HepG2 (cell line): ENCODE results near the gene TNFSF13. TPM values are rescaled to one million over a fixed set of nuclear protein-coding genes. Genes with fewer than 3 reads are reported as not detected.
A peak's percentile ranks its signal among the peaks of the same experiment; 100 is the strongest.

Source experiments
- ATAC-seq: fragments of 200-7000 bp; cut with Tn5 transposase; 3 replicates; pipeline ENCODE4 v1.9.1; 2020; ENCODE audit warnings: mild to moderate bottlenecking, moderate library complexity
- BruUV-seq: library from RNA; stranded (reverse); fragments of 400-500 nt; replicated peaks from 2 replicates; lab custom pipeline; 2021; lab: Mats Ljungman, UMichigan
- CTCF ChIA-PET: fragments of 300-600 bp; formaldehyde crosslinking; extraction: SDS; loops from one replicate; lab custom pipeline; 2021; ENCODE audit warnings: low total read pairs, inconsistent platforms, low intra/inter-chr PET ratio; lab: Yijun Ruan, JAX
- POLR2A ChIA-PET: fragments of 350-600 bp; sonication (Branson Sonifier 250); formaldehyde crosslinking; loops from one replicate; lab custom pipeline; 2020; ENCODE audit warnings: antibody characterized with exemption, inconsistent platforms; lab: Yijun Ruan, JAX
- DNase-seq: peaks from one replicate; pipeline ENCODE4 v3.0.0-alpha.2; 2015; ENCODE audit warnings: low spot score
- FAIRE-seq: peaks from 3 replicates; lab custom pipeline; 2011; peaks lifted over from hg19 to GRCh38; lab: Jason Lieb, UNC
- H2AFZ ChIP-seq: one replicate; pipeline ENCODE4 v1.6.1; 2011; ENCODE audit warnings: low read length, inconsistent platforms
- H3K27ac ChIP-seq: fragments of 300-600 bp; 3 replicates; pipeline ENCODE4 v1.8.0; 2011; ENCODE audit warnings: mixed run types, mild to moderate bottlenecking, mixed read lengths, low read length, inconsistent platforms; ENCODE audit not compliant: insufficient read depth; ENCODE audit errors: extremely low read length
- H3K27me3 ChIP-seq, 2 experiments: fragments of 200-600 bp in 1 of 2; 2 replicates in 1 of 2; 3 replicates in 1 of 2; pipeline versions ENCODE4 v1.6.0 to v1.8.0; 2011; ENCODE audit warnings: low read length in 2 of 2, mild to moderate bottlenecking in 2 of 2, moderate library complexity in 2 of 2, inconsistent platforms in 1 of 2; ENCODE audit not compliant: insufficient read depth in 2 of 2, control insufficient read depth in 1 of 2
- H3K36me3 ChIP-seq, 2 experiments: fragments of 200-600 bp in 1 of 2; replicated peaks in 1 of 2; 2 replicates in 1 of 2; 3 replicates in 1 of 2; pipeline versions ENCODE4 v1.5.1 to v1.8.0; 2011; ENCODE audit warnings: low read length in 2 of 2, inconsistent platforms in 1 of 2; ENCODE audit not compliant: insufficient read depth in 2 of 2, control insufficient read depth in 1 of 2
- H3K4me1 ChIP-seq: 2 replicates; pipeline ENCODE4 v1.5.1; 2012; ENCODE audit warnings: low read length, inconsistent platforms; ENCODE audit not compliant: insufficient read depth
- H3K4me2 ChIP-seq: 2 replicates; pipeline ENCODE4 v1.6.0; 2011; ENCODE audit warnings: low read depth, low read length, inconsistent platforms
- H3K4me3 ChIP-seq, 3 experiments: fragments of 200-600 bp in 1 of 3; sonication (generic), shearing (Covaris generic) in 1 of 3; replicated peaks in 1 of 3; 2 replicates each; pipeline ENCODE4 v1.5.1; 2011 to 2016; ENCODE audit warnings: low read length in 3 of 3, inconsistent platforms in 2 of 3, low read depth in 2 of 3, mild to moderate bottlenecking in 2 of 3, control low read depth in 1 of 3, mixed read lengths in 1 of 3; ENCODE audit not compliant: insufficient read depth in 1 of 3
- H3K79me2 ChIP-seq: one replicate; pipeline ENCODE4 v1.6.1; 2011; ENCODE audit warnings: low read length, inconsistent platforms; ENCODE audit not compliant: insufficient read depth
- H3K9ac ChIP-seq: 2 replicates; pipeline ENCODE4 v1.6.0; 2011; ENCODE audit warnings: mild to moderate bottlenecking, low read depth, low read length, inconsistent platforms; ENCODE audit not compliant: insufficient read depth
- H3K9me3 ChIP-seq: 2 replicates; pipeline ENCODE4 v1.5.1; 2012; ENCODE audit warnings: mild to moderate bottlenecking, low read length
- H4K20me1 ChIP-seq: 2 replicates; pipeline ENCODE4 v1.6.0; 2011; ENCODE audit warnings: inconsistent platforms, mild to moderate bottlenecking, low read length, moderate library complexity; ENCODE audit not compliant: insufficient read depth
- AHDC1 ChIP-seq: sonication (generic); formaldehyde crosslinking; IDR thresholded peaks from 2 replicates; pipeline ENCODE4 v1.5.1; 2020; ENCODE audit warnings: mild to moderate bottlenecking, missing genetic modification reagents, borderline replicate concordance
- ARHGAP35 ChIP-seq: sonication (generic); formaldehyde crosslinking; IDR thresholded peaks from 2 replicates; pipeline ENCODE4 v1.9.0; 2022; ENCODE audit warnings: mild to moderate bottlenecking, inconsistent platforms, moderate library complexity, missing genetic modification reagents, borderline replicate concordance
- BCL3 ChIP-seq: sonication (generic); formaldehyde crosslinking; IDR thresholded peaks from 2 replicates; pipeline ENCODE4 v1.5.1; 2020; ENCODE audit warnings: mild to moderate bottlenecking, missing genetic modification reagents, moderate library complexity
- CHD2 ChIP-seq: IDR thresholded peaks from 2 replicates; pipeline ENCODE4 v1.6.1; 2011; ENCODE audit warnings: low read depth, low read length, improper control_type of control experiment
- HOXA9 ChIP-seq: sonication (generic); formaldehyde crosslinking; IDR thresholded peaks from 2 replicates; pipeline ENCODE4 v1.8.1; 2022; ENCODE audit warnings: missing genetic modification reagents, mild to moderate bottlenecking, moderate library complexity, borderline replicate concordance
- LCORL ChIP-seq, 2 experiments: fragments of 450-650 bp in 1 of 2; sonication (generic) in 1 of 2; formaldehyde crosslinking in 1 of 2; IDR thresholded peaks; 2 replicates each; pipeline versions ENCODE4 v1.5.0 to v1.6.1; 2017 to 2020; ENCODE audit warnings: antibody characterized with exemption in 1 of 2, missing genetic modification reagents in 1 of 2
- MAFK ChIP-seq, 2 experiments: IDR thresholded peaks in 1 of 2; conservative IDR thresholded peaks in 1 of 2; 2 replicates each; pipeline ENCODE4 v1.6.1; 2011; ENCODE audit warnings: improper control_type of control experiment in 2 of 2, low read length in 2 of 2
- NCOR1 ChIP-seq: fragments of 200-600 bp; sonication (generic); IDR thresholded peaks from 2 replicates; pipeline ENCODE4 v1.7.0; 2017; ENCODE audit warnings: antibody characterized with exemption, low read length, borderline replicate concordance
- RFXAP ChIP-seq: sonication (generic); formaldehyde crosslinking; IDR thresholded peaks from 2 replicates; pipeline ENCODE4 v1.4.0; 2020; ENCODE audit warnings: missing genetic modification reagents, borderline replicate concordance
- TEF ChIP-seq: sonication (generic); formaldehyde crosslinking; IDR thresholded peaks from 2 replicates; pipeline ENCODE4 v1.5.0; 2020; ENCODE audit warnings: missing genetic modification reagents
- TRIM24 ChIP-seq: sonication (generic); formaldehyde crosslinking; IDR thresholded peaks from 2 replicates; pipeline ENCODE4 v1.8.0; 2022; ENCODE audit warnings: mild to moderate bottlenecking, missing genetic modification reagents
- ZFX ChIP-seq: sonication (generic); formaldehyde crosslinking; IDR thresholded peaks from 2 replicates; pipeline ENCODE4 v1.4.0; 2020; ENCODE audit warnings: mild to moderate bottlenecking, low read depth, missing genetic modification reagents, moderate library complexity
- ZNF12 ChIP-seq: sonication (generic); formaldehyde crosslinking; IDR thresholded peaks from 2 replicates; pipeline ENCODE4 v1.5.0; 2020; ENCODE audit warnings: missing genetic modification reagents
- ZNF230 ChIP-seq: sonication (generic); formaldehyde crosslinking; IDR thresholded peaks from 2 replicates; pipeline ENCODE4 v1.4.0; 2020; ENCODE audit warnings: mild to moderate bottlenecking, missing genetic modification reagents
- ZNF260 ChIP-seq: sonication (generic); formaldehyde crosslinking; IDR thresholded peaks from 2 replicates; pipeline ENCODE4 v1.4.0; 2020; ENCODE audit warnings: missing genetic modification reagents, low read depth, mild to moderate bottlenecking, borderline replicate concordance
- ZNF335 ChIP-seq: sonication (generic); formaldehyde crosslinking; IDR thresholded peaks from 2 replicates; pipeline ENCODE4 v1.4.0; 2020; ENCODE audit warnings: missing genetic modification reagents
- ZNF878 ChIP-seq: sonication (generic); formaldehyde crosslinking; IDR thresholded peaks from 2 replicates; pipeline ENCODE4 v1.8.1; 2023; ENCODE audit warnings: mild to moderate bottlenecking, missing genetic modification reagents, moderate library complexity
- ZSCAN20 ChIP-seq: sonication (generic); formaldehyde crosslinking; IDR thresholded peaks from 2 replicates; pipeline ENCODE4 v1.4.0; 2020; ENCODE audit warnings: missing genetic modification reagents, mild to moderate bottlenecking, borderline replicate concordance
- WGBS: methylation state at CpG from one replicate; pipeline ENCODE4 v1.1.6; 2017; ENCODE audit warnings: low lambda C conversion rate; 5-methylcytosine and 5-hydroxymethylcytosine counted together
- in situ Hi-C: cut with HindIII; loops from 2 replicates; pipeline ENCODE4 v1.10.0; 2017; ENCODE audit warnings: low pct_unique_long_range_greater_than_20kb; ENCODE audit not compliant: extremely low pct_ligation_motif_present
- intact Hi-C: fragments of 100-400 bp; cut with micrococcal nuclease; formaldehyde crosslinking; loops from one replicate; pipeline ENCODE4 v1.10.0; 2022; ENCODE audit not compliant: unreplicated experiment
- polyA plus RNA-seq, 8 experiments: library from polyadenylated mRNA; depleted of rRNA in 3 of 8; stranded (reverse) in 7 of 8; unstranded in 1 of 8; fragments of >200 nt; fragmentation: Illumina TruSeq in 4 of 8; extraction: Trizol in 4 of 8; gene quantifications; 2 replicates each; pipeline versions ENCODE4 v1.2.1 to v1.2.3, GENCODE V29; 2011 to 2016; ENCODE audit warnings: low read depth in 4 of 8, missing spikeins in 1 of 8, mixed read lengths in 1 of 8; ENCODE audit not compliant: insufficient read depth in 1 of 8
- total RNA-seq, 5 experiments: library from RNA; depleted of rRNA; stranded (reverse); fragments of >200 nt; fragmentation: Illumina TruSeq; extraction: Trizol; gene quantifications; 2 replicates each; pipeline ENCODE4 v1.2.3, GENCODE V29; 2016; ENCODE audit warnings: low read depth in 1 of 5

The TNFSF13 gene
- total and polyA plus RNA-seq, 2 of the 13 experiments (the other 11 are each of a cell fraction or from before 2014, with no cell fraction given) = 2.5 to 3.3 TPM

GRCh38 chr17:7550344-7550743, 8.2 kb upstream of the TNFSF13 start:
- Histone ChIP-seq H3K27ac (no peak overlapping the region), H3K79me2 (no peaks in the 10 kb centered on the region), H4K20me1 (no peaks in the 10 kb centered on the region), H3K9ac (no peak overlapping the region), H3K4me2 (peak overlapping the region; percentile 65), H3K9me3 (no peaks in the 10 kb centered on the region), H3K4me3 (peak overlapping the region in 1 of 3 experiments; percentile 28; a peak in 1 of 6 replicates), H2AFZ (no peak overlapping the region), H3K27me3 (no peaks in the 10 kb centered on the region), H3K36me3 (no peaks in the 10 kb centered on the region), H3K4me1 (peaks cover 52% of the 10 kb centered on the region)
- ChIA-PET CTCF (no interaction called here), POLR2A (interaction anchor here (1.3 to 3.9 kb wide), 2 partner anchors 8 to 10 kb away, joined by 10 to 18 read pairs; partner anchors contain the start of gene TNFSF13)
- ATAC-seq (peak; percentile 7; the same call in 1 of the 3 replicates), DNase-seq (no peak), FAIRE-seq (no peak)
- intact Hi-C loops (no loop called here), in situ Hi-C loops (no loop called here)
- 24% methylated on average over 6 of the region's 6 CpGs for WGBS
- BruUV-seq = no TSS peak
- TF ChIP-seq ZNF12 (no peak), ZSCAN20 (no peak), ARHGAP35 (no peak), BCL3 (CRISPR knock-in tag) (peak; percentile 58; the same call in 1 of the 2 replicates), LCORL (IDR thresholded peaks at IDR 0.05) (no peak), LCORL (CRISPR knock-in tag; IDR thresholded peaks at IDR 0.05) (no peak), TRIM24 (CRISPR knock-in tag) (no peak), ZNF230 (no peak), HOXA9 (no peak), TEF (CRISPR knock-in tag) (no peak), ZFX (CRISPR knock-in tag) (peak; percentile 23; the same call in 1 of the 2 replicates), NCOR1 (no peak), ZNF260 (CRISPR knock-in tag) (no peak), MAFK (conservative IDR thresholded peaks at IDR 0.05 in 1 of 2, IDR thresholded peaks at IDR 0.05 in 1 of 2; ENCODE audit: low read length in 2 of 2) (no peak), ZNF878 (CRISPR knock-in tag) (no peak), AHDC1 (CRISPR knock-in tag) (no peak), ZNF335 (CRISPR knock-in tag) (no peak), CHD2 (no peak), RFXAP (CRISPR knock-in tag) (no peak)
